Measurements from ENCODE around the gene PNPLA1. TPM values are rescaled to one million over a fixed set of nuclear protein-coding genes. Genes with fewer than 3 reads are reported as not detected.

PNPLA1 gene
- total and polyA plus RNA-seq, 10 of the 15 experiments (the other 5 are each of a cell fraction or from before 2014, with no cell fraction given): 0.04 TPM; not detected in 9

- CTCF ChIA-PET: interaction anchor here (0.5 to 15.8 kb wide), 5 partner anchors 9 to 274 kb away, joined by 3 to 313 read pairs (median 4); no protein-coding TSS in a partner anchor
- H3K4me3 ChIP-seq: no peak overlapping the region
- no peak overlapping the region for H3K9ac ChIP-seq (ENCODE audit: control insufficient read depth, insufficient read depth, low read length)
- no peak overlapping the region for H3K27ac ChIP-seq (ENCODE audit: control insufficient read depth, insufficient read depth)
- in situ Hi-C loops (cut with MboI): no loop called here
- FAIRE-seq (no peak), ATAC-seq (no peak), DNase-seq (ENCODE audit: low read depth, low spot score) (no peak)
- H3K4me1 ChIP-seq (ENCODE audit: control insufficient read depth, insufficient read depth, low read length): no peaks in the 10 kb centered on the region
- TF ChIP-seq TAF1 (IDR thresholded peaks at IDR 0.05; ENCODE audit: borderline replicate concordance, low read depth, low read length) (no peak), SIN3A (IDR thresholded peaks at IDR 0.05; ENCODE audit: low read depth, low read length) (no peak), TCF3 (IDR thresholded peaks at IDR 0.05; ENCODE audit: borderline replicate concordance, insufficient read depth, low read depth, low read length) (no peak), E2F4 (IDR thresholded peaks at IDR 0.05; ENCODE audit: low read depth, low read length) (no peak), SMAD1 (IDR thresholded peaks at IDR 0.05; ENCODE audit: low read depth, partially characterized antibody) (no peak), ETV6 (conservative IDR thresholded peaks at IDR 0.05 in 1 of 2, IDR thresholded peaks at IDR 0.05 in 1 of 2; ENCODE audit: borderline replicate concordance in 1 of 2, low read depth in 1 of 2) (no peak), FOXK2 (IDR thresholded peaks at IDR 0.05) (no peak), SMAD5 (IDR thresholded peaks at IDR 0.05; ENCODE audit: low read depth) (no peak), YY1 (IDR thresholded peaks at IDR 0.05; ENCODE audit: low read depth, low read length) (no peak), SMARCA5 (IDR thresholded peaks at IDR 0.05) (no peak), EZH2 (IDR thresholded peaks at IDR 0.05; ENCODE audit: borderline replicate concordance, control insufficient read depth, low read depth, low read length) (no peak), RELA (IDR thresholded peaks at IDR 0.05; ENCODE audit: borderline replicate concordance, partially characterized antibody) (no peak), ZBTB33 (IDR thresholded peaks at IDR 0.05) (no peak), CREB1 (IDR thresholded peaks at IDR 0.05; ENCODE audit: low read depth) (no peak), SPI1 (IDR thresholded peaks at IDR 0.05; ENCODE audit: borderline replicate concordance, insufficient read depth, low read depth, low read length) (no peak), CTCF (IDR thresholded peaks at IDR 0.05 in 2 of 3, conservative IDR thresholded peaks at IDR 0.05 in 1 of 3; ENCODE audit: control insufficient read depth in 2 of 3, extremely low read depth in 1 of 3, insufficient read depth in 1 of 3, low read depth in 3 of 3, low read length in 3 of 3) (no peak), FOS (IDR thresholded peaks at IDR 0.05; ENCODE audit: borderline replicate concordance, extremely low read depth, insufficient read length) (no peak), RAD21 (IDR thresholded peaks at IDR 0.05; ENCODE audit: insufficient read depth, low read depth, low read length) (no peak)
- H3K27me3 ChIP-seq (replicated peaks in 1 of 2; ENCODE audit: control insufficient read depth in 2 of 2, insufficient read depth in 2 of 2, low read length in 1 of 2): peaks cover 0 to 2% of the 10 kb centered on the region in 2 experiments; a peak in 1 of 4 replicates
- SMC1A ChIA-PET (ENCODE audit: uncharacterized antibody, unreplicated experiment): interaction anchor here (1.1 to 1.2 kb wide), 2 partner anchors 13 to 16 kb away, joined by 3 to 4 read pairs; no protein-coding TSS in a partner anchor
- no peak overlapping the region for H3K4me2 ChIP-seq (ENCODE audit: control insufficient read depth, insufficient read depth)
- no peaks in the 10 kb centered on the region for H4K20me1 ChIP-seq (ENCODE audit: control insufficient read depth, insufficient read depth)
- H2AFZ ChIP-seq (ENCODE audit: control insufficient read depth, low read depth, low read length): no peak overlapping the region
- RAD21 ChIA-PET (ENCODE audit: unreplicated experiment): interaction anchor here (0.8 to 1.0 kb wide), 2 partner anchors 9 to 62 kb away, joined by 3 to 5 read pairs; no protein-coding TSS in a partner anchor
- H3K9me3 ChIP-seq (replicated peaks; ENCODE audit: control insufficient read depth, insufficient read depth, low read length): no peaks in the 10 kb centered on the region
- no TSS peak for BruUV-seq (replicated peaks)
- H3K79me2 ChIP-seq (ENCODE audit: control insufficient read depth, insufficient read depth, low read length): no peaks in the 10 kb centered on the region
- intact Hi-C loops (cut with micrococcal nuclease; ENCODE audit: unreplicated experiment): no loop called here
- POLR2A ChIA-PET: no interaction called here
- no peaks in the 10 kb centered on the region for H3K36me3 ChIP-seq (ENCODE audit: control insufficient read depth in 2 of 2, insufficient read depth in 2 of 2, low read length in 1 of 2)
- WGBS (ENCODE audit: insufficient coverage, insufficient replicate concordance, low lambda C conversion rate, missing lambda C conversion rate): 0% methylated on average over 1 of the region's 1 CpG
These were observed 26.4 kb downstream of the PNPLA1 start for GRCh38 chr6:36296240-36296639.
